Mucosa of descending colon (tissue), 3 donors: ENCODE measurements around the gene CST6. TPM values are rescaled to one million over a fixed set of nuclear protein-coding genes. Genes with fewer than 3 reads are reported as not detected.
A peak's percentile ranks its signal among the peaks of the same experiment; 100 is the strongest.

ENCODE experiments used
- ATAC-seq: fragments of 200-7000 bp; cut with Tn5 transposase; one replicate; pipeline ENCODE4 v1.9.1; 2020; ENCODE audit warnings: mild to moderate bottlenecking, moderate library complexity
- DNase-seq, 3 donors: peaks; one replicate each; pipeline ENCODE4 v3.0.0-alpha.2; 2020
- H3K36me3 ChIP-seq: fragments of 200-600 bp; one replicate; pipeline ENCODE4 v1.8.0; 2021; ENCODE audit warnings: low read depth, mild to moderate bottlenecking
- H3K4me1 ChIP-seq: fragments of 200-600 bp; one replicate; pipeline ENCODE4 v1.8.0; 2021; ENCODE audit warnings: low read depth, mild to moderate bottlenecking
- H3K4me3 ChIP-seq: fragments of 200-600 bp; one replicate; pipeline ENCODE4 v1.8.0; 2021; ENCODE audit warnings: mild to moderate bottlenecking
- H3K9me3 ChIP-seq: fragments of 200-600 bp; one replicate; pipeline ENCODE4 v1.8.0; 2021; ENCODE audit warnings: mild to moderate bottlenecking
- CTCF ChIP-seq: fragments of 200-600 bp; IDR thresholded peaks from one replicate; pipeline ENCODE4 v1.8.0; 2022; ENCODE audit warnings: antibody characterized with exemption, mild to moderate bottlenecking
- intact Hi-C, 2 donors: fragments of 100-400 bp; cut with DNase I in 1 of 2; cut with micrococcal nuclease in 1 of 2; formaldehyde crosslinking; loops; one replicate each; pipeline versions ENCODE4 v1.11.0 to v1.11.1; 2022; cut with DNase I, micrococcal nuclease
- total RNA-seq, 3 donors: library from RNA; stranded (reverse); fragmentation: NEBNext Ultra II Directional in 2 of 3; extraction: Animal tissue kit (Norgen Biotek cat#: 25700) in 2 of 3; gene quantifications; one replicate each; pipeline versions ENCODE4 v1.2.1 to v1.2.4, GENCODE V29; 2021 to 2023
- donor health status: DM: no; HTN: no; CAD: no; lungs with moderate emphysema.
- donor health status: DM: no; HTN: no; CAD: no.
- donor health status: DM: no; HTN: yes; CAD: no.

CST6 gene
- total RNA-seq, 3 donors from 2014 or later: not detected

GRCh38 chr11:65981972-65982823, 29.6 kb upstream of the CST6 start:
- intact Hi-C loops: loop anchor here (10.0 kb wide), 1 partner anchor 97 kb away; the partner anchor contains the start of gene FIBP (in 2 of the 2)
- ATAC-seq: peak; percentile 21
- H3K9me3 ChIP-seq: no peaks in the 10 kb centered on the region

GRCh38 chr11:65982824-65983588, 28.8 kb upstream of the CST6 start:
- H3K4me1 ChIP-seq: no peaks in the 10 kb centered on the region
- DNase-seq (no peak), ATAC-seq (no peak)
- H3K36me3 ChIP-seq: no peaks in the 10 kb centered on the region
- intact Hi-C loops: loop anchor here (10.0 kb wide), 1 partner anchor 98 kb away; the partner anchor contains the start of gene FIBP (in 2 of the 2)
- no peak overlapping the region for H3K4me3 ChIP-seq
- TF ChIP-seq CTCF: no peak
- H3K9me3 ChIP-seq: no peaks in the 10 kb centered on the region

More at GRCh38 chr11:65981972-65982823, 29.6 kb upstream of the CST6 start:
- no peak for TF ChIP-seq CTCF
- Histone ChIP-seq H3K4me1 (no peaks in the 10 kb centered on the region), H3K4me3 (no peak overlapping the region), H3K36me3 (peaks cover 7% of the 10 kb centered on the region)
- DNase-seq: no peak

- ATAC-seq (no peak), DNase-seq (no peak)
- H3K4me3 ChIP-seq: no peak overlapping the region
- H3K9me3 ChIP-seq: no peaks in the 10 kb centered on the region
- no peaks in the 10 kb centered on the region for H3K4me1 ChIP-seq
- no peaks in the 10 kb centered on the region for H3K36me3 ChIP-seq
- TF ChIP-seq CTCF: no peak
- intact Hi-C loops: loop anchor here (10.0 kb wide), 1 partner anchor 99 kb away; the partner anchor contains the start of gene FIBP (in 2 of the 2)
Measured at GRCh38 chr11:65983589-65983987, 28.2 kb upstream of the CST6 start.

- Histone ChIP-seq H3K9me3 (no peaks in the 10 kb centered on the region), H3K4me3 (no peak overlapping the region), H3K4me1 (peaks cover 3% of the 10 kb centered on the region), H3K36me3 (no peaks in the 10 kb centered on the region)
- ATAC-seq (no peak), DNase-seq (peak in 1 of 3 donors; percentile 42)
- TF ChIP-seq CTCF: no peak
- intact Hi-C loops: loop anchor here (10.0 kb wide), 1 partner anchor 103 kb away; the partner anchor contains the start of gene FIBP (in 2 of the 2)
Measured at GRCh38 chr11:65987336-65987735, 24.5 kb upstream of the CST6 start.

- DNase-seq (peak; percentile 66 to 99 (median 81)), ATAC-seq (peak; percentile 100)
- intact Hi-C loops: loop anchor here (10.0 kb wide), 1 partner anchor 104 kb away; the partner anchor contains the start of gene FIBP (in 2 of the 2)
- Histone ChIP-seq H3K9me3 (no peaks in the 10 kb centered on the region), H3K4me3 (no peak overlapping the region), H3K4me1 (peaks cover 3% of the 10 kb centered on the region), H3K36me3 (no peaks in the 10 kb centered on the region)
- peak; percentile 71 for TF ChIP-seq CTCF
Measured at GRCh38 chr11:65988791-65989592, 22.8 kb upstream of the CST6 start.
